GM12873 (cell line): Measurements from ENCODE around the gene CCDC127.

Source experiments
- TF ChIP-seq, protein P1 (sequence below): IDR thresholded peaks from 2 replicates; pipeline ENCODE4 v1.5.1; 2012; ENCODE audit warnings: low read depth, mild to moderate bottlenecking, moderate library complexity, low read length, control low read depth; ENCODE audit not compliant: insufficient read depth; ENCODE audit errors: missing control alignments

Gene CCDC127

DNA sequence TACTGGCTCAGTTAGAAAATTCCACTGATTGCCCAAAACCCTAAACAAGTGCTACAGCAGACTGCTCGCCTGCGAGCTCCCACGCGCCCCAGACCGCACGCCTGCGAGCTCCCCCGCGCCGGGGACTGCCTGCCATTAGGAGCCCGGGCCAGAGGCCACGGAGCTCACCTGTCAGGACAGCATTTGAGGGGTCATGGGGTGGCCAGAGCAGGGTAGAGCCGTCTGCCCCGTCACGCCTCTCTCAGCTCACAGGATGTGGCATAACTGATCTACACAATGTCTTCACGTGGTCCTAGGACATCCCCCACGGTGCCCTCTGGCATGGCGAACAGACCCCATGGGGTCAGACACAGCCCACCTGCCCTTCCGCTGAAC, 55.8 kb downstream of the CCDC127 start:
- TF ChIP-seq, protein P1, sequence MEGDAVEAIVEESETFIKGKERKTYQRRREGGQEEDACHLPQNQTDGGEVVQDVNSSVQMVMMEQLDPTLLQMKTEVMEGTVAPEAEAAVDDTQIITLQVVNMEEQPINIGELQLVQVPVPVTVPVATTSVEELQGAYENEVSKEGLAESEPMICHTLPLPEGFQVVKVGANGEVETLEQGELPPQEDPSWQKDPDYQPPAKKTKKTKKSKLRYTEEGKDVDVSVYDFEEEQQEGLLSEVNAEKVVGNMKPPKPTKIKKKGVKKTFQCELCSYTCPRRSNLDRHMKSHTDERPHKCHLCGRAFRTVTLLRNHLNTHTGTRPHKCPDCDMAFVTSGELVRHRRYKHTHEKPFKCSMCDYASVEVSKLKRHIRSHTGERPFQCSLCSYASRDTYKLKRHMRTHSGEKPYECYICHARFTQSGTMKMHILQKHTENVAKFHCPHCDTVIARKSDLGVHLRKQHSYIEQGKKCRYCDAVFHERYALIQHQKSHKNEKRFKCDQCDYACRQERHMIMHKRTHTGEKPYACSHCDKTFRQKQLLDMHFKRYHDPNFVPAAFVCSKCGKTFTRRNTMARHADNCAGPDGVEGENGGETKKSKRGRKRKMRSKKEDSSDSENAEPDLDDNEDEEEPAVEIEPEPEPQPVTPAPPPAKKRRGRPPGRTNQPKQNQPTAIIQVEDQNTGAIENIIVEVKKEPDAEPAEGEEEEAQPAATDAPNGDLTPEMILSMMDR: no peak

DNA sequence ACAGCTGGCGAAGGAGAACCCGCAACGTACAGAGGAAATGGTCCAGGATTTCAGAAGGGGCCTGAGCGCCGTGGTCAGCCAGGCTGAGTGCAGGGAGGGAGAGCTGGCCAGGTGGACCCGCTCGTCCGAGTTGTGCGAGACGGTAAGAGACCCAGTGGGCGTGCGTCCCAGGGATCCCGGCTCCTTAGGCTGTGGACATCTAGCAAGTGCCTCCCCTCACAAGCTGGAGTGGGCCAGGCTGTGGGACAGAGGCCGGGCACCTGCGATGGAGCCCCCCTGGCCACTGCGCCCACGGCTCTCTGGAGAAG, 56.2 kb downstream of the CCDC127 start:
- TF ChIP-seq, protein P1: no peak

DNA sequence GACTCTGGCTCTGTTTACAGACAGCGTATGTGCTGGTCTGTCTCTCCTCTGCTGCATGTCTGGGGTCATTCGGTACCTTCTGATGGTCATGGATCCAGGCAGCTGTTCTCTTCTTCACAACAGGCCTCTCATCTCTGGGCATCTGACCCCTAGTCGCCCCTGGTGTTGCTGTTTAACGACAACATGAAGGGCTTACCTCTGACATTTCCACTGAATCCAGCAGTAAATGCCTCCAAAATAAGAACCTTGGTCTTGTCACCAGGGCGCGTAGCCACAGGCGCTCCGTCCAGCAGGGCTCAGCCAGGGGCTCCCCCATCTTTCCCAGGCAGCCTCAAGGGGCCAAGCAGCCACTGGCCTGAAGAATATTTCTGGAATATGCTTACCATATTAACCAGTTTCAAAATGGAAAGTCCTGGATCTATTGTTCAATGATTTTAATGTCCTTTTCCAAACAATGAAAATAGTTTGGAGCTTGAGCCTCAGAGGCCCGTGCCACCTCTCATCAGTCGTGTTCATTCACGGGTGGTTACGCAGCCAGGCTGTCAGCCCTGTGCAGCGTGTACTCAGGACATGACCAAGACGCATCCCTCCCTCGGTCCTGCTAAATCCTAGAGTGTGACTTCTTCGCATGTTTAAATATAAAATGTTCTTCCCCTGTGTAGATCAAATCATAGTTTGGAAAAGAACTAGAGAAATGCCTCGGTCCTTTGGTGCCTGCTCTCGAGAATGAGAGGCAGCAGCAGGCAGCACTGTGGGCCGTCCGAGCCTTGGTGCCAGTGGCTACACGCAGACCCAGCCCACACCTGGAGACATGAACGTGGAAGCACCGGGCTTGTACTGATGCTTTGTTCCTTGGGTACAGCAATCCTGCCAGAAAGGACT, 56.8 kb downstream of the CCDC127 start:
- TF ChIP-seq, protein P1: no peak

DNA sequence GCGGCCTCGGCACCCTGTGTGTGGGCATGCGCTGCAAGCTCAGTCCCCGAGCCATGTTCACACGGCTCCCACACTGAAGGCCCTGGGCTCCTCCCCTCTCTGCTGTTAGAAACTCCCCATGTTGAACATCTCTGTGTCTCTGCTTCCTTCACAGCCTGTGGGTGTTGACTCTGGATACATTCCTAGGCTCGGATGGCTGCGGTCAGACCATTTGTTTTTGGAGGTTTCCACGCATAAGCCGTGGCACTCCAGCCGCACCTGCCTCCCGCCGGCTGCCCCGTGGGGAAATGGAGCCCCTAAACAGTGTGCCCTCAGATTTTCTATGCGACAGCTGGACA, 57.8 kb downstream of the CCDC127 start:
- TF ChIP-seq, protein P1: no peak

DNA sequence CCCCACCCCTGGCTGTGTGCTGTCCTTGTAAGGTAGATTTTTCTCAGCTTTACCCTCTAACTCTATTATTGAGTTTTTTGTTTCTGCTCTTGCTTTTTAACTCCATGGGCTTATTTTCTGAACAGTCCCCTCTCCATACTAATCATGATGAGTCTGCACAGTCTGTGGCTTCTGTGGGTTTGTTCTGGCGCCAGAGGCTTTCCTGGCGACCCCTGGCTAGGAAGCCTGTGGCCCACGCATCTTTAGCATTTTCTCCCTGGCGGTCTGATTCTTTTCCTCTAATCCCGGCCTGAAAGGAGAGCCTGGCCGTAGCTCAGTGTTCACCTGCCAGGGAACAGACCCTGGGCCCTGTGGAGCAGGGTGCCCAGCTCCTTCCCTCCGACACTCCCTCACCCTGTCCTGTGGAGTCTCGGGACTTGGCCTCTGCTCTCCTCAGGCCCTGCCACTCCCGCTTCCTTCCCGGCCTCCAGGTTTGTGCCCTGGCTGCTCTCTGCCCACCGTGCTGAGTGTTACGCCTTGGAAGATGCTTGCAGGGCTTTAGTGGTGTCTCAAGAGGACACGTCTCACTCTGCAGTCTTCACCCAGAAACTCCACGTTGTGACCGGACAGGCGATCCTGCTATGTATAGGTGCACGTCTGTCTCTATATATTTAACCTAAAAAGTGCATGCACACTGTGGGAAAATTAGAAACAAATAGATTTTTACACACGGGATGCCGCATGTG, 58.3 kb downstream of the CCDC127 start:
- TF ChIP-seq, protein P1: no peak

DNA sequence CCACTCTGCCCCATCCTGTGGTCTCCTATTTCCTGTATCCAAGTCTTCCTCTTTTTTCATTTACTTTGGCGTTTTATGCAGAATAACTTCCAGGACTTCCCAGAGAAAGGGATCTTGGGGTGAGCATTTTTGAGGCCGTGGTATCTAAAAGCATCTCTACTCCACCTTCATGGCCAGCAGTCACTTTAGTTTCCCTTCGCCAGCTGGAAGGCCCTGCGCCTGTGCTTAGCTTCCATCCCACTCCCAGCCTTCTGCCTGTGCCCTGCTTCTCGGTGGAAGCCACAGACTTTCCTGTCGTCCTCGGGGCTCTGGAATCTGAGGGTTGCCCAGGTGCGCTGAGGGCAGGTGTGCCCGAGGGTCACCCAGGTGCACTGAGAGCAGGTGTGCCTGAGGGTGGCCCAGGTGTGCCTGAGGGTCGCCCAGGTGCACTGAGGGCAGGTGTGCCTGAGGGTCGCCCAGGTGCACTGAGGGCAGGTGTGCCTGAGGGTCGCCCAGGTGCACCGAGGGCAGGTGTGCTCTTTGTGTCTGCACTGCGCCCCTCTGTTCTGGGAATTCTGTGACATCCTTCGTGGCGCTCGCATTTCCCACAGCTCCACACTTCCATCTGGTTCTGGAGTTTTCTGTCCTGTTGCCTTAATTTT, 59.0 kb downstream of the CCDC127 start:
- TF ChIP-seq, protein P1: no peak

DNA sequence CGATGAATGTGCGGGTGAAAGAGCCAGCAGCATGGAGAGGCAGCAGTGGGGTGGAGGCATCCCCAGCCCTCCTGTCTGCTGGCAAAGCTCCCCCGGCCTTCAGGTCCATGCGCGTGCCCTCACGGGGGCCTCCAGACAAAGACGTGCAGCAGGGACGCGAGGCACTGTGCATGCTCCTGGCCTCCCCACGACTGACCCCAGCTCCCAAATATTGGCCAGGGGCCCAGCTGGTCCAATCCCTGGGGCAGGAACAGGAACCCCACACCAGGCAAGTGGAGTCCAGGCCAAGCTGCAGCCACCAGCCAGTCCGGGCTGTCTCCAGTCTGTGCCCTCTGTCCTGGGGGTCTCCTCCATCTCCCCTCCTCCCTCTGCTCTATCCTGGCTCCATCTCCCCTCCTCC, 60.2 kb downstream of the CCDC127 start:
- TF ChIP-seq, protein P1: no peak
